HEK293T (cell line): ENCODE measurements around the gene BMP4.

Source experiments
- ARNT ChIP-seq: fragments of 450-650 bp; IDR thresholded peaks from 2 replicates; pipeline ENCODE4 v1.6.1; 2017; ENCODE audit warnings: mild to moderate bottlenecking
- CTBP1 ChIP-seq: fragments of 450-650 bp; IDR thresholded peaks from 2 replicates; pipeline ENCODE4 v1.6.1; 2016; ENCODE audit warnings: borderline replicate concordance
- FOXA1 ChIP-seq: fragments of 450-650 bp; IDR thresholded peaks from 2 replicates; pipeline ENCODE4 v1.6.1; 2016; ENCODE audit warnings: mild to moderate bottlenecking
- FOXK2 ChIP-seq: fragments of 450-650 bp; IDR thresholded peaks from 2 replicates; pipeline ENCODE4 v1.6.1; 2016; ENCODE audit warnings: mild to moderate bottlenecking
- FOXM1 ChIP-seq: fragments of 450-650 bp; IDR thresholded peaks from 2 replicates; pipeline ENCODE4 v1.6.1; 2017; ENCODE audit warnings: mild to moderate bottlenecking, borderline replicate concordance
- HDGF ChIP-seq: fragments of 450-650 bp; IDR thresholded peaks from 2 replicates; pipeline ENCODE4 v1.6.1; 2017; ENCODE audit warnings: antibody characterized with exemption, borderline replicate concordance
- LEF1 ChIP-seq: fragments of 450-650 bp; IDR thresholded peaks from 2 replicates; pipeline ENCODE4 v1.6.1; 2017; ENCODE audit warnings: mild to moderate bottlenecking, borderline replicate concordance
- SUZ12 ChIP-seq: fragments of 450-650 bp; IDR thresholded peaks from 2 replicates; pipeline ENCODE4 v1.6.1; 2016; ENCODE audit warnings: mild to moderate bottlenecking
- ZNF384 ChIP-seq: fragments of 450-650 bp; IDR thresholded peaks from 2 replicates; pipeline ENCODE4 v1.6.1; 2016
- TF ChIP-seq, protein P1 (sequence below): fragments of 450-650 bp; IDR thresholded peaks from 2 replicates; pipeline ENCODE4 v1.6.1; 2016

- TF ChIP-seq FOXA1 (no peak), SUZ12 (no peak), CTBP1 (no peak), HDGF (no peak), ZNF384 (no peak), FOXM1 (no peak), ARNT (no peak), LEF1 (no peak), FOXK2 (no peak)
- TF ChIP-seq, protein P1, sequence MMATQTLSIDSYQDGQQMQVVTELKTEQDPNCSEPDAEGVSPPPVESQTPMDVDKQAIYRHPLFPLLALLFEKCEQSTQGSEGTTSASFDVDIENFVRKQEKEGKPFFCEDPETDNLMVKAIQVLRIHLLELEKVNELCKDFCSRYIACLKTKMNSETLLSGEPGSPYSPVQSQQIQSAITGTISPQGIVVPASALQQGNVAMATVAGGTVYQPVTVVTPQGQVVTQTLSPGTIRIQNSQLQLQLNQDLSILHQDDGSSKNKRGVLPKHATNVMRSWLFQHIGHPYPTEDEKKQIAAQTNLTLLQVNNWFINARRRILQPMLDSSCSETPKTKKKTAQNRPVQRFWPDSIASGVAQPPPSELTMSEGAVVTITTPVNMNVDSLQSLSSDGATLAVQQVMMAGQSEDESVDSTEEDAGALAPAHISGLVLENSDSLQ, result no peak
Observed at GRCh38 chr14:54001189-54001878, 44.7 kb upstream of the BMP4 start.
